ENCODE measurements around the gene ZNF780A. TPM values are rescaled to one million over a fixed set of nuclear protein-coding genes. Genes with fewer than 3 reads are reported as not detected.

The ZNF780A gene
- total and polyA plus RNA-seq, 8 donors = 8.1 to 40.5 (median 16.4) TPM

DNA sequence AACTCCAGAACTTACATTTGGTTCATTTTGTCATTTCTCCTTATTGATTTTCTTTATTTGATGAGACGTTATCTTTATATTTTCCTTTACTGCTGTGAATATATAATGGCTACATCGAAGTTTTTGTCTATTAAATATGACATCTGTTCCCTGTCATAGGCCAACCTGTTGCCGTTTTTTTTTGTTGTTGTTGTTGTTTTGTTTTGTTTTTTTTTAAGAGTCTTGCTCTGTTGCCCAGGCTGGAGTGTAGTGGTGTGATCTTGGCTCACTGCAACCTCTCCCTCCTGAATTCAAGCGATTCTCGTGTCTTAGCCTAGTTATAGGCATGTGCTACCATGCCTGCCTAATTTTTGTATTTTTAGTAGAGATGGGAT, 64.2 kb downstream of the ZNF780A start:
- Histone ChIP-seq H3K27ac (no peak overlapping the region), H3K9me3 (peaks cover 70 to 100% (median 93%) of the 10 kb centered on the region in 4 donors), H3K27me3 (no peaks in the 10 kb centered on the region), H3K4me3 (no peak overlapping the region), H3K4me1 (no peaks in the 10 kb centered on the region), H3K36me3 (peaks cover 0 to 3% (median 0%) of the 10 kb centered on the region in 4 donors)
- TF ChIP-seq EP300 (IDR thresholded peaks at IDR 0.05) = no peak
- no peak for TF ChIP-seq POLR2A (IDR thresholded peaks at IDR 0.05)
- TF ChIP-seq, protein P1, sequence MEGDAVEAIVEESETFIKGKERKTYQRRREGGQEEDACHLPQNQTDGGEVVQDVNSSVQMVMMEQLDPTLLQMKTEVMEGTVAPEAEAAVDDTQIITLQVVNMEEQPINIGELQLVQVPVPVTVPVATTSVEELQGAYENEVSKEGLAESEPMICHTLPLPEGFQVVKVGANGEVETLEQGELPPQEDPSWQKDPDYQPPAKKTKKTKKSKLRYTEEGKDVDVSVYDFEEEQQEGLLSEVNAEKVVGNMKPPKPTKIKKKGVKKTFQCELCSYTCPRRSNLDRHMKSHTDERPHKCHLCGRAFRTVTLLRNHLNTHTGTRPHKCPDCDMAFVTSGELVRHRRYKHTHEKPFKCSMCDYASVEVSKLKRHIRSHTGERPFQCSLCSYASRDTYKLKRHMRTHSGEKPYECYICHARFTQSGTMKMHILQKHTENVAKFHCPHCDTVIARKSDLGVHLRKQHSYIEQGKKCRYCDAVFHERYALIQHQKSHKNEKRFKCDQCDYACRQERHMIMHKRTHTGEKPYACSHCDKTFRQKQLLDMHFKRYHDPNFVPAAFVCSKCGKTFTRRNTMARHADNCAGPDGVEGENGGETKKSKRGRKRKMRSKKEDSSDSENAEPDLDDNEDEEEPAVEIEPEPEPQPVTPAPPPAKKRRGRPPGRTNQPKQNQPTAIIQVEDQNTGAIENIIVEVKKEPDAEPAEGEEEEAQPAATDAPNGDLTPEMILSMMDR (IDR thresholded peaks at IDR 0.05) = no peak
- no peak for TF ChIP-seq POLR2AphosphoS5 (IDR thresholded peaks at IDR 0.05)
- DNase-seq = no peak
- WGBS, 5 donors = 85 to 98% (median 97%) methylated on average over 5 of the region's 5 CpGs
- intact Hi-C loops (cut with DNase I; ENCODE audit: low total_unique reads) = no loop called here

DNA sequence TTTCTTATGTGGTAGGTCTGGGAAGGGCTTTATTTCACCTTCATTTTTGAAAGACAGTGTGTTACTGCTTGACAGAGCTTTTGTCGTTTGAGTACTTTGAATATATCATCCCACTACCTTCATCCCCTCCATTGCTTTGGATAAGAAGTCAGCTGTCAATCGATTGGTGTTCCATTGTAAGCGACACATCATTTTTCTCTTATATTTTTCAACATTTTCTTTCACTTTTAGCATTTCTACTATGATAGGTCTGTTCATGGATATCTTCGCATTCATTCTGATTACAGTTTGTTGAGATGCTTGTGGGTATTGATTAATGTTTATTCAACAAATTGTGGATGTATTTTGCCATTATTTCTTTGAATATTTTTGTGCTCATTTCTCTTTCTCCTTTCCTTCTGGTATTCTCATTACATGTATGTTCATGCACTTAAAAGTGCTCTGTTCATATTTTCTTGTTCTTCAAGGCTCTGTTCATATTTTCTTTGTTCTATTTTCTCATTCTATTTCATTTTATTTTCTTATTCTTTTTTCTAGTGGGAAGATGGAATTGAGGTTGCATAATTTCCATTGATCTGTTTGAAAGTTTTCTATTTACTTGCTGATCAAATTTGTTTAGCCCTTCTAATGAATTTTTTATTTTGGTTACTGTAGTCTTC, 64.7 kb downstream of the ZNF780A start:
- Histone ChIP-seq H3K9me3 (peaks cover 68 to 100% (median 90%) of the 10 kb centered on the region in 4 donors), H3K27me3 (no peaks in the 10 kb centered on the region), H3K36me3 (peaks cover 0 to 3% (median 0%) of the 10 kb centered on the region in 4 donors), H3K27ac (no peak overlapping the region), H3K4me3 (no peak overlapping the region), H3K4me1 (no peaks in the 10 kb centered on the region)
- intact Hi-C loops (cut with DNase I; ENCODE audit: low total_unique reads) = no loop called here
- WGBS, 5 donors = 81 to 98% (median 96%) methylated on average over 4 of the region's 4 CpGs
- no peak for TF ChIP-seq POLR2A (IDR thresholded peaks at IDR 0.05)
- no peak for TF ChIP-seq POLR2AphosphoS5 (IDR thresholded peaks at IDR 0.05)
- no peak for DNase-seq

DNA sequence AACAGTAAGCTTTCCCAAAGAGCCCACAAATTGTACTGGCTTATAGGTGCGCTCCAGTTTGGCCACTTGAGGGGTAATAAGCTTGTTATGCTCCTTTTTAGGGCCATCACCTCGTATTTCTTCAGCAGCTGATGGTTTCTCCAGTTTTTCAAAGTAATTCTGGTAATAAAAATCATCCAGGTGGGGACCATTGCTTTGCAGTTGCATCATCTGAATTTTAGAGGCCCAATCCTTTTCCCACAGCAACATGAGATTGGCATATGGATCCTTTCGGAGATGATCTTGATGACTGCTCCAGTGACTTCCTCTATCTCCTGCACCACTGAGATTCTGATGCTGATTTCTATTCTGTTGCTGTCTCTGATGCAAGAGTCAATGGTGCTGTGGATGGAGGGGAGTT, 66.8 kb downstream of the ZNF780A start:
- peaks cover 56 to 99% (median 76%) of the 10 kb centered on the region in 4 donors for H3K9me3 ChIP-seq
- H3K27me3 ChIP-seq = no peaks in the 10 kb centered on the region
- no peak overlapping the region for H3K4me3 ChIP-seq
- DNase-seq = no peak
- 84 to 88% (median 84%) methylated on average over 3 of the region's 3 CpGs for WGBS, 5 donors
- no peak overlapping the region for H3K27ac ChIP-seq
- H3K4me1 ChIP-seq = no peaks in the 10 kb centered on the region
- H3K36me3 ChIP-seq = peaks cover 0 to 3% (median 0%) of the 10 kb centered on the region in 4 donors
- intact Hi-C loops (cut with DNase I; ENCODE audit: low total_unique reads) = no loop called here
- TF ChIP-seq POLR2A (IDR thresholded peaks at IDR 0.05) = no peak
- TF ChIP-seq, protein P1 (IDR thresholded peaks at IDR 0.05) = no peak
- TF ChIP-seq EP300 (IDR thresholded peaks at IDR 0.05) = no peak
- no peak for TF ChIP-seq POLR2AphosphoS5 (IDR thresholded peaks at IDR 0.05)

Other genes starting within 250 kb of the ZNF780A start
- 100 to 1,000 TPM in 4 of 5 donors, 10 to 100 TPM in 1; 59.8 to 311 (median 129) TPM for gene FBL, start 244.6 kb downstream of the ZNF780A start, total RNA-seq
- 100 to 1,000 TPM; 229 to 331 (median 318) TPM for gene FBL, start 244.6 kb downstream of the ZNF780A start, polyA plus RNA-seq
- 1,000 to 10,000 TPM in 1 of 5 donors, 100 to 1,000 TPM in 3, 10 to 100 TPM in 1; 90.2 to 7,510 (median 472) TPM for gene FCGBP, start 156.3 kb downstream of the ZNF780A start, total RNA-seq
- 10 to 100 TPM in 1 of 3 donors, 1 to 10 TPM in 2; 6.5 to 11.9 (median 8.4) TPM for gene FCGBP, start 156.3 kb downstream of the ZNF780A start, polyA plus RNA-seq
- gene PSMC4, start 119.8 kb downstream of the ZNF780A start, total RNA-seq = 10 to 100 TPM in 4 of 5 donors, 1 to 10 TPM in 1; 3.8 to 79.7 (median 69.4) TPM
- 10 to 100 TPM; 58.0 to 75.6 (median 62.3) TPM for gene PSMC4, start 119.8 kb downstream of the ZNF780A start, polyA plus RNA-seq
- gene ZNF546, start 93.9 kb downstream of the ZNF780A start, total RNA-seq = 1 to 10 TPM in 4 of 5 donors, under 1 TPM in 1; 0.29 to 9.3 (median 3.3) TPM
- 1 to 10 TPM in 1 of 3 donors, under 1 TPM in 2; 0.68 to 1.6 (median 0.76) TPM for gene ZNF546, start 93.9 kb downstream of the ZNF780A start, polyA plus RNA-seq
- gene ZNF780B, start 34.7 kb downstream of the ZNF780A start, total RNA-seq = 10 to 100 TPM in 3 of 5 donors, 1 to 10 TPM in 2; 6.7 to 73.9 (median 11.2) TPM
- gene ZNF780B, start 34.7 kb downstream of the ZNF780A start, polyA plus RNA-seq = 1 to 10 TPM; 2.7 to 4.1 (median 3.6) TPM
- 10 to 100 TPM in 4 of 5 donors, 1 to 10 TPM in 1; 8.8 to 34.5 (median 15.2) TPM for gene MAP3K10, start 100.5 kb upstream of the ZNF780A start, total RNA-seq
- gene MAP3K10, start 100.5 kb upstream of the ZNF780A start, polyA plus RNA-seq = 10 to 100 TPM in 1 of 3 donors, 1 to 10 TPM in 2; 5.2 to 18.3 (median 6.1) TPM
- gene TTC9B, start 127.4 kb upstream of the ZNF780A start, total RNA-seq = under 1 TPM in 1 of 5 donors, not detected in 4; 0.37 TPM
- gene TTC9B, start 127.4 kb upstream of the ZNF780A start, polyA plus RNA-seq = under 1 TPM in 1 of 3 donors, not detected in 2; 0.35 TPM
- gene CCNP, start 135.7 kb upstream of the ZNF780A start, total RNA-seq = not detected
- under 1 TPM in 2 of 3 donors, not detected in 1; 0.19 to 0.48 TPM for gene CCNP, start 135.7 kb upstream of the ZNF780A start, polyA plus RNA-seq
- gene AKT2, start 194.4 kb upstream of the ZNF780A start, total RNA-seq = 100 to 1,000 TPM in 3 of 5 donors, 10 to 100 TPM in 2; 71.8 to 227 (median 104) TPM
- gene AKT2, start 194.4 kb upstream of the ZNF780A start, polyA plus RNA-seq = 10 to 100 TPM; 26.0 to 42.5 (median 37.6) TPM

Data from stomach (tissue), 9 donors.